GM18511 (cell line): ENCODE data around the gene AREL1.
A peak's percentile ranks its signal among the peaks of the same experiment; 100 is the strongest.
"Not testable (repeated sequence)": the region's sequence is repeated elsewhere in the genome, so short reads cannot be mapped to it uniquely, and the experiment has no call there.

Source experiments
- ATAC-seq: cut with Tn5 transposase; IDR thresholded peaks from one replicate; pipeline ENCODE4 v1.9.1; 2021; ENCODE audit warnings: mild to moderate bottlenecking, moderate library complexity; ENCODE audit not compliant: unreplicated experiment

Gene AREL1, protein sequence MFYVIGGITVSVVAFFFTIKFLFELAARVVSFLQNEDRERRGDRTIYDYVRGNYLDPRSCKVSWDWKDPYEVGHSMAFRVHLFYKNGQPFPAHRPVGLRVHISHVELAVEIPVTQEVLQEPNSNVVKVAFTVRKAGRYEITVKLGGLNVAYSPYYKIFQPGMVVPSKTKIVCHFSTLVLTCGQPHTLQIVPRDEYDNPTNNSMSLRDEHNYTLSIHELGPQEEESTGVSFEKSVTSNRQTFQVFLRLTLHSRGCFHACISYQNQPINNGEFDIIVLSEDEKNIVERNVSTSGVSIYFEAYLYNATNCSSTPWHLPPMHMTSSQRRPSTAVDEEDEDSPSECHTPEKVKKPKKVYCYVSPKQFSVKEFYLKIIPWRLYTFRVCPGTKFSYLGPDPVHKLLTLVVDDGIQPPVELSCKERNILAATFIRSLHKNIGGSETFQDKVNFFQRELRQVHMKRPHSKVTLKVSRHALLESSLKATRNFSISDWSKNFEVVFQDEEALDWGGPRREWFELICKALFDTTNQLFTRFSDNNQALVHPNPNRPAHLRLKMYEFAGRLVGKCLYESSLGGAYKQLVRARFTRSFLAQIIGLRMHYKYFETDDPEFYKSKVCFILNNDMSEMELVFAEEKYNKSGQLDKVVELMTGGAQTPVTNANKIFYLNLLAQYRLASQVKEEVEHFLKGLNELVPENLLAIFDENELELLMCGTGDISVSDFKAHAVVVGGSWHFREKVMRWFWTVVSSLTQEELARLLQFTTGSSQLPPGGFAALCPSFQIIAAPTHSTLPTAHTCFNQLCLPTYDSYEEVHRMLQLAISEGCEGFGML

GRCh38 chr14:74712499-74713394, at the start of gene AREL1, which contains the start of gene FCF1:
AREL1 (minus strand) TSS chr14:74713080; CDS start chr14:74685615, 27,465 bp downstream.
FCF1 (plus strand) TSS chr14:74713144; CDS start chr14:74713198, 54 bp downstream.
- ATAC-seq, result peak; percentile 96

DNA sequence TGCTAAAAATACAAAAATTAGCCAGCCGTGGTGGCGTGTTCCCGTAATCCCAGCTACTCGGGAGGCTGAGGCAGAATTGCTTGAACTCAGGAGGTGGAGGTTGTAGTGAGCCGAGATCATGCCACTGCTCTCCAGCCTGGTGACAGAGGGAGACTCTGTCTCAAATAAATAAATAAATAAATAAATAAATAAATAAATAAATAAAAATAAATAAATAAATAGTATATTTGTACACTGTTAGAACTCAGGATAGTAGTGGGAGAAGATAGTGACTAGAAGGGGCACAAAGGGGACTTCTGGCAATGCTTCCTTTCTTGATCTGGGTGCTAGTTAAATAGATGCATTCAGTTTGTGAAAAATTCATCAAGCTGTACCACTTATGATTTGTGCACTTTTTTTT, 45.6 kb upstream of the AREL1 start:
- not testable (repeated sequence) for ATAC-seq

- ATAC-seq, result no peak
Measured at GRCh38 chr14:74756326-74756725, 43.4 kb upstream of the AREL1 start.

DNA sequence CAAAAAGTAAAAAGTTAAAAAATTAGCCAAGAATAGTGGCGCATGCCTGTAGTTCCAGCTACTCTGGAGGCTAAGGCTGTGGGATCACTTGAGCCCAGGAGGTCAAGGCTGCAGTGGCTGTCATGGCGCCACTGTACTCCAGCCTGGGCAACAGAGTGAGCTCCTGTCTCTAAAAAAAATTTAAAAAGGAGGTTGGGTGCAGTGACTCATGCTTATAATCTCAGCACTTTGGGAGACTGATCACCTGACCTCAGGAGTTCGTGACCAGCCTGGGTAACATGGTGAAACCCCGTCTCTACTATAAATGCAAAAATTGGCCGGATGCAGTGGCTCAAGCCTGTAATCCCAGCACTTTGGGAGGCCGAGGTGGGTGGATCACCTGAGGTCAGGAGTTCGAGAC, 42.0 kb upstream of the AREL1 start:
- no peak for ATAC-seq

DNA sequence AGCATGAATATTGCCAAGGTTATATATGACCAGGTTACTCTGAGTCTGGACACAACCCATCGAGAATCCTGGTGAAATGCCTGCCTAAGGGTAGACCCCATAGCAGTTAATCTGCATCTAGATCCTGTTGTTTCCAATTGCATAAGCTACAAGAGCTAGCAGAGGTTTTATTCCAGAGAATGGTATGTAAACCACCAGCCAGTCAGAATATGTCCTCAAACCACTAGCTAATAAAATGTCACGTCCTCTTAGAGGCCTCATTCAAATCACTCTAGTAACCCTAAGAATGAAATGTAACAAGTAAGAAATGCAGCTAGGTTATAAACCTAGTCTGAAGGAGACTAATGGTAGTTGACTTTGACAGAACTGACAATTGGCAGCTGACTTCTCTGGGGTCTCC, 41.3 kb upstream of the AREL1 start:
- no peak for ATAC-seq

DNA sequence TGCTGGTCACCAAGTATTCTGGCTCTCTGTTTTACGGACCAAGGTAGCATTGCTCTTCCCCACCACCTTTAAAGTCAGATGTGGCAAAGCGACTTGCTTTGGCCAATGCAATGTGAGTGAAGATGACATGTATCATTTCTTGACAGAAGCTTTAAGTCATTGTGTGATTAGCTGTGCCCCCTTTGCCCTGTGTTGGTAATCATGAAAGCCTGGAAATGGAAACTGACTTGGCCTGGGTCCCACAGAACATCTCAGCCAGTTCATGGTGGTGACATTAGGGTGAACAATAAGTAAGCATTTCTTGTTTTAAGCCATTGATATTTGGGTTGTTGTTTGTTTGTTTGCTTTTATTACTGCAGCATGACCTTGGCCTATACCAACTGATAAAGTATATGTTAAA, 34.4 kb upstream of the AREL1 start:
- no peak for ATAC-seq

- ATAC-seq, result no peak
Measured at GRCh38 chr14:74739293-74740030, 26.6 kb upstream of the AREL1 start.

DNA sequence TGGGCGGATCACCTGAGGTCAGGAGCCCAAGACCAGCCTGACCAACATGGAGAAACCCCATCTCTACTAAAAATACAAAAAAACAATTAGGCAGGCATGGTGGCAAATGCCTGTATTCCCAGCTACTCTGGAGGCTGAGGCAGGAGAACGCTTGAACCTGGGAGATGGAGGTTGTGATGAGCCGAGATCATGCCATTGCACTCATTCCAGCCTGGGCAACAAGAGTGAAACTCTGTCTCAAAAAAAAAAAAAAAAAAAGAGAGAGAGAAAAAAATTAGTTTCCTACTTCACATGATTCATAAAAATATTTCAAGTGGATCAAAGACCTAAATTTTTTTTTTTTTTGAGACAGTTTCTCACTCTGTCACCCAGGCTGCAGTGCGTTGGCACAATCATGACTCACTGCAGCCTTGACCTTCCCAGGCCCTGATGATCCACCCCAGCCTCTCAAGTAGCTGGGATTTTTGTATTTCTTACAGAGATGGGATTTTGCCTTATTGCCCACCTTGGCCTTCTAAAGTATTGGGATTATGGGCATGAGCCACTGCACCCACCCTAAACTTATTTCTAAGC, 25.0 kb upstream of the AREL1 start:
- ATAC-seq, result no peak

DNA sequence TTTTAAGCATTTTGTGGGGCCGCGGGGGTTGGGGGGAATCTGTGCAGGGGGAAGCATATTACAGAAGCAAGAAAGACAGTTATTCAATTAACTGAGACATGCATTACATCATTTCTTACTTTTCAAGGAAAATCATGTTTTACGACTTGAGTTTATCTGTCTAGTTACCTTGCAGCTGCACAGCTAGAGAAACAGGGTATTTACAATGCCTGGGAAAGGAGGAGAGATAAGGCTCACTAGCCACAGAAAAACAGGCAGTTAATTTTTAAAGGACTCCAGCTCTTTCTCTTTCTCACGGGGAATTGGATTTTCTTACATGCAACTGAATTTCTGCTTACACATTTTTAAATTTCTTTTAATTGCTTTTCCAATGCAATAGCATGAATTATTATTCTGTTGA, 22.2 kb upstream of the AREL1 start:
- ATAC-seq, result no peak

GRCh38 chr14:74733221-74733620, 20.3 kb upstream of the AREL1 start:
- no peak for ATAC-seq

DNA sequence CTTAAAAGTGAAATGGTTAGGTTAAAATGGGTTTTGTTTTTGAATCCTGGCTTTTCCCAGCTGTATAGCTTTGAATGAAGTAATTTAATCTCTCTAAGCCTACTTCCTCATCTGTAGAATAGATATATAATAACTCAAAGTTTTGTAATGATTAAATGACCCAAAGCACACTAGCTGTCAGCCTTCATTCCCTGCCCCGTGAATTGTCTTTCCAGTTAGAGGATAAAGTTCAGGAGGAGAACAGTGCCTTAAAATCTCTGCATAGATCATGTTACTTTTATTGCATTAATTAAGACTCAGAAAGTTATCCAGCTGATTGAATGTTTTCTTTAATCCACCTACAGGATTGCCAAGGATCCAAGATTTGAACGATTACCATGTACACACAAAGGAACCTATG, 19.5 kb upstream of the AREL1 start:
- no peak for ATAC-seq

GRCh38 chr14:74723134-74723533, 10.3 kb upstream of the AREL1 start:
- no peak for ATAC-seq

- no peak for ATAC-seq
Measured at GRCh38 chr14:74720526-74720925, 7.6 kb upstream of the AREL1 start.

DNA sequence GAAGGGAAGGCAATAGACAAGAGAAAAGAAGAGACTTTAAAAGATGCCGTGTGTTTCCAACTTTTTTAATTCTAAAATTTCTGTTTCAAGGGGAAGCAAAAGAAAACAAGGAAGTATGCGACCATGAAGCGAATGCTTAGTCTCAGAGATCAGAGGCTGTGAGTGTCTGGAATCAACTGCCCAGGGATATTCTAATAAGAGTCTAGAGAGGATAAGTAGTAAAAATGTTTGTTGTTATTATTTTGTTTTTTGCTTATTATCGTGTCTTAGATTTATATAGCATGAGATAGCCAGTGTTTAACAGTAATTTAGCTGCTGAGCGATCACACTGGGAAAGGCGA, 485 bp upstream of the AREL1 start:
- no peak for ATAC-seq

DNA sequence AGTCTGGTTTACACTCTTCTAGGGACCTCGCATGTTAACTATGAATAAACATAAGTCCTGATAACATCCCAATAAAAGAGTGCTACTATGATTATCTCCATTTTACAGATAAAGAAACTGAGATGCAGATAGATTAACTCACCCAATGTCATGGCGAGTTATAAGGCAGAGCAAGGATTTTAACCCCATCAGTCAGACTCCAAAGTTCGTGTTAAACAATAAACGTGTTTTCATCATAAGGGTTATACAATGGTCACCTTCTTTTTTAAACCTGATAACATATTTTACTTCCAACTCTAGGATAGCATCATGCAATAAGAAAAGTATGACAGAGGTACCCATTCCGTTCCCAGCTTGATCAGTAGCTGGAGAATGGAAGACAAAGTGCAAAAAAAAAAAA, 1.2 kb downstream of the AREL1 start:
- ATAC-seq, result no peak

- no peak for ATAC-seq
Measured at GRCh38 chr14:74710480-74710879, 2.4 kb downstream of the AREL1 start.

- no peak for ATAC-seq
Measured at GRCh38 chr14:74705613-74706500, 7.0 kb downstream of the AREL1 start.

DNA sequence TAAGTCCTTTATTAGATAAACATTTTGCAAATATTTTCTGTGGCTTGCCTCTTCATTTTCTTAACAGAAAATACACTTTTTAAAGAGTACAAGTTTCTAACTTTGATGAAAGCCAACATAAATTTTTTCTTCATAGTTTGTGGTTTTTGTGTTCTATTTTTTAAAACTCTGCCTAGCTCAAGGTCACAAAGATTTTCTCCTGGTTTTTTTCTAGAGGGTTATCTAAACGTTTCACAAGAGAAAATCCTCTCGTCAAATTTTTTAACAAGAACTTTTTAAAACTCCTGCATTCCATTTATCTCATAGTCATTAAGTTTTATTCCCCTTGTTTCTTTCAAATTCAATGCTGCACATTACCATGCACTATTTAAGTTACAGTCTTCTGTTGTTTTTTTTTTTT, 8.2 kb downstream of the AREL1 start:
- ATAC-seq, result no peak

DNA sequence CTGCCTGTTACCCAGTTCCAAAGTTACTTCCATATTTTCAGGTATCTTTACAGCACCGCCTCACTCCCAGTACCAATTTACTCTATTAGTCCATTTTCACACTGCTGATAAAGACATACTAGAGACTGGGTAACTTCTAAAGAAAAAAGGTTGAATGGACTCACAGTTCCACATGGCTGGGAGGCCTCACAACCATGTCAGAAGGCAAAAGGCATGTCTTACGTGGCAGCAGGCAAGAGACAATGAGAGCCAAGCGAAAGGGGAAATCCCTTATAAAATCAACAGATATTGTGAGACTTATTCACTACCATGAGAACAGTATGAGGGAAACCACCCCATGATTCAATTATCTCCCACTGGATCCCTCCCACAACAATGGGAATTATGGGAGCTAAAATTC, 9.8 kb downstream of the AREL1 start:
- ATAC-seq, result no peak
